GM20431 (cell line): Measurements from ENCODE around the gene SH3RF2.
"Not testable (repeated sequence)": the region's sequence is repeated elsewhere in the genome, so short reads cannot be mapped to it uniquely, and the experiment has no call there.

Source experiments
- in situ Hi-C: fragments of 300-500 bp; cut with MseI, MboI; formaldehyde crosslinking; loops from one replicate; pipeline ENCODE4 v1.15.0; 2020; ENCODE audit warnings: low sequenced_read_pairs; ENCODE audit not compliant: unreplicated experiment

SH3RF2 gene

GRCh38 chr5:145936401-145937131 lies at the start of gene SH3RF2:
Gene SH3RF2 (plus strand): TSS chr5:145936578. CDS start chr5:145937929, 1,351 bp downstream.
- in situ Hi-C loops: no loop called here

GRCh38 chr5:145887217-145887616 lies 49.2 kb upstream of the SH3RF2 start:
- in situ Hi-C loops: no loop called here

GRCh38 chr5:145887976-145888574 lies 48.3 kb upstream of the SH3RF2 start:
- in situ Hi-C loops: no loop called here

GRCh38 chr5:145889611-145890010 lies 46.8 kb upstream of the SH3RF2 start:
- in situ Hi-C loops: no loop called here

- in situ Hi-C loops: not testable (repeated sequence)
Measured at GRCh38 chr5:145891378-145891777, 45.0 kb upstream of the SH3RF2 start.

GRCh38 chr5:145898171-145898570 lies 38.2 kb upstream of the SH3RF2 start:
- in situ Hi-C loops: no loop called here

- in situ Hi-C loops: no loop called here
Measured at GRCh38 chr5:145902421-145902820, 34.0 kb upstream of the SH3RF2 start.

- in situ Hi-C loops: no loop called here
Measured at GRCh38 chr5:145903113-145903512, 33.3 kb upstream of the SH3RF2 start.

- in situ Hi-C loops: no loop called here
Measured at GRCh38 chr5:145903867-145904266, 32.5 kb upstream of the SH3RF2 start.

GRCh38 chr5:145904743-145905142 lies 31.6 kb upstream of the SH3RF2 start:
- in situ Hi-C loops: no loop called here

- in situ Hi-C loops: no loop called here
Measured at GRCh38 chr5:145906401-145906800, 30.0 kb upstream of the SH3RF2 start.

GRCh38 chr5:145908206-145908960 lies 28.0 kb upstream of the SH3RF2 start:
- in situ Hi-C loops: no loop called here

GRCh38 chr5:145911164-145911563 lies 25.2 kb upstream of the SH3RF2 start:
- in situ Hi-C loops: no loop called here

GRCh38 chr5:145912019-145912418 lies 24.4 kb upstream of the SH3RF2 start:
- in situ Hi-C loops: no loop called here

- in situ Hi-C loops: no loop called here
Measured at GRCh38 chr5:145912594-145912993, 23.8 kb upstream of the SH3RF2 start.

- in situ Hi-C loops: no loop called here
Measured at GRCh38 chr5:145913701-145914100, 22.7 kb upstream of the SH3RF2 start.

- in situ Hi-C loops: no loop called here
Measured at GRCh38 chr5:145915970-145916638, 20.3 kb upstream of the SH3RF2 start.

GRCh38 chr5:145917288-145917687 lies 19.1 kb upstream of the SH3RF2 start:
- in situ Hi-C loops: no loop called here

- in situ Hi-C loops: no loop called here
Measured at GRCh38 chr5:145918397-145918796, 18.0 kb upstream of the SH3RF2 start.

GRCh38 chr5:145919413-145919812 lies 17.0 kb upstream of the SH3RF2 start:
- in situ Hi-C loops: no loop called here
